NCI-H2227 treated with DMSO at 0.1 percent for 48 hours (cell line): ENCODE results near the gene ZBTB9.
A peak's percentile ranks its signal among the peaks of the same experiment; 100 is the strongest.
"Not testable (repeated sequence)": the region's sequence is repeated elsewhere in the genome, so short reads cannot be mapped to it uniquely, and the experiment has no call there.

ENCODE experiments used
- DNase-seq: peaks from one replicate; lab custom pipeline; 2025; lab: John Stamatoyannopoulos, UW

ZBTB9 gene

DNA sequence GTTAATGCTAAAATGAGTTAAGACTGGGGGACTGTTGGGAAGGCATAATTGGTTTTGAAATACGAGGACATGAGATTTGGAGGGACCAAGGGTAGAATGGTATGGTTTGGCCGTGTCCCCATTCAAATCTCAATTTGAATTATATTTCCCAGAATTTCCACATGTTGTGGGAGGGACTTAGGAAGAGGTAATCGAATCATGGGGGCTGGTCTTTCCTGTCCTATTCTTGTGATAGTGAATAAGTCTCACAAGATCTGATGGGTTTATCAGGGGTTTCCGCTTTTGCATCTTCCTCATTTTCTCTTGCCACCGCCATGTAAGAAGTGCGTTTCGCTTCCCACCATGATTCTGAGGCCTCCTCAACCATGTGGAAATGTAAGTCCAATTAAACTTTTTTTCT lies 12.7 kb downstream of the ZBTB9 start:
- DNase-seq: no peak

DNA sequence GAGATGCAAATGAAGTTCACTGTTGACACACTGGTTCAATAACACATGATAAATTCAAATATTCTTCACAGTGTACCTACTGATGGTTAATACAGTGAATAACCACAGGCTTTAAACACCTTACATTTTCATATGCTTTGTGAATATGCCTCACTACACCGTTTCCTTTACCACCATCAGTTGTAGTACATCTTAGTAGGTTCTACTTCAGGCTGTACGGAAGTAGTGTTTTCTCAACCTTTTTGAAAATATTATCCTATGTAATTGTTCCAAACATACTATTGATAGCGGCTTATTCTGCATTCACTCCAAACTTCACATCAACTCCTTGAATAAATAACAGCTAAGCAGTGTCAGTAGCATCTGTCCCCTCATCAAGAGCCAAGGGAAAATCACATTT lies 15.3 kb downstream of the ZBTB9 start:
- no peak for DNase-seq

DNA sequence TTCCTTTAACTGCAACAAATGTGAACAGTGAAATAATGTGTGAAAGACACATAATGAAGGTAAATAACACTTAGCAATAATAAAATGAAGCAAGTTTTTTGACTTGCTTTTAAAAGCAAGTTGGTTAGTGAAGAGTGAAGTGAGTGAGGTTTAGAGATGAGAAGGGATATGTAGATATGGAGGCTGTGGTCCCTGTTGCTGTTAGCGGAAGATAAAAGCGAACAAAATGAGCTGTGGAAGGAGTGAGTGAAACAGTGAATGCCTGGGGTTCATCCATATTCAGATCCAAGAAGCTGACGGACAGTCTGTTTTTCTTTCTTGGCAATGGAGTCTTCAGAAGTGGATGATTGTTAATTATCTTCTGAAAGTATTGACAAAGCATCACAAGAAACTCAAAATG lies 23.5 kb downstream of the ZBTB9 start:
- DNase-seq: no peak

DNA sequence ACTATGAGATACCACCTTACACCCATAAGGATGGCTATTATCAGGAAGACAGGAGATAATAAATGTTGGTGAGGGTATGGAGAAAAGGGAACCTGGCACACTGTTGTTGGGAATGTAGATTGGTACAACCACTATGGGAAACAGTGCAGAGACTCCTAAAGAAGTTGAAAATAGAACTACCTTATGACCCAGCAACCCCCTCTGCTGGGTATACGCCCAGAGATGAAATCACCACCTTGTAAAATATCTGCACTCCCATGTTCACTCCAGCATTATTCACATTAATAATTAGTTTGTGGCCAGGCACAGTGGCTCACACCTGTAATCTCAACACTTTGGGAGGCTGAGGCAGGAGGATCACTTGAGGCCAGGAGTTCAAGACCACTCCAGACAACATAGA lies 26.8 kb downstream of the ZBTB9 start:
- DNase-seq: no peak

DNA sequence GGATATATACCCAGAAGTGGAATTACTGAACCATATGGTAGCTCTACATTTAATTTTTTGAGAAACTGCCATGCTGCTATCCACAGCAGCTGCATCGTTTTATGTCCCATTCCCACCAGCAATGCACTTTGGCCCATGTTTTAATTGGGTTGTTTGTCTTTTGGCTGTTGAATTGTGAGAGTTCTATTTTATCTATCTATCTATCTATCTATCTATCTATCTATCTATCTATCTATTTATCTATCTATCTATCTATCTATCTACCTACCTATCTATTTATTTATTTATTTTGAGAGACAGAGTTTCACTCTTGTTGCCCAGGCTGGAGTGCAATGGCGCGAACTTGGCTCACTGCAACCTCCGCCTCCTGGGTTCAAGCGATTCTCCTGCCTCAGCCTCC lies 28.2 kb downstream of the ZBTB9 start:
- not testable (repeated sequence) for DNase-seq

DNA sequence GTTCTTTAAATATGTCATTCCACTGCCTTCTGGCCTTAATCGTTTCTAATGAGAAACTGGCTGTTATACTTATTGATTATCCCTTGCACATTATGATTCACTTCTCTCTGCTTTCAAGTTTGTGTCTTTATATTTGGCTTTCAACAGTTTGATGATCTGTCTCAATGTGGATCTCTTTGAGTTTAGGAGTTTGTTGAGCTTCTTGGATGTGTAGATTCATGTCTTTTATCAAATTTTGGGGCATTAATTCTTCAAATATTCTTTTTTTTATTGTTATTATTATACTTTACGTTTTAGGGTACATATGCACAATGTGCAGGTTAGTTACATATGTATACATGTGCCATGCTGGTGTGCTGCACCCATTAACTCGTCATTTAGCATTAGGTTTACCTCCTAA lies 29.3 kb downstream of the ZBTB9 start:
- DNase-seq: no peak

DNA sequence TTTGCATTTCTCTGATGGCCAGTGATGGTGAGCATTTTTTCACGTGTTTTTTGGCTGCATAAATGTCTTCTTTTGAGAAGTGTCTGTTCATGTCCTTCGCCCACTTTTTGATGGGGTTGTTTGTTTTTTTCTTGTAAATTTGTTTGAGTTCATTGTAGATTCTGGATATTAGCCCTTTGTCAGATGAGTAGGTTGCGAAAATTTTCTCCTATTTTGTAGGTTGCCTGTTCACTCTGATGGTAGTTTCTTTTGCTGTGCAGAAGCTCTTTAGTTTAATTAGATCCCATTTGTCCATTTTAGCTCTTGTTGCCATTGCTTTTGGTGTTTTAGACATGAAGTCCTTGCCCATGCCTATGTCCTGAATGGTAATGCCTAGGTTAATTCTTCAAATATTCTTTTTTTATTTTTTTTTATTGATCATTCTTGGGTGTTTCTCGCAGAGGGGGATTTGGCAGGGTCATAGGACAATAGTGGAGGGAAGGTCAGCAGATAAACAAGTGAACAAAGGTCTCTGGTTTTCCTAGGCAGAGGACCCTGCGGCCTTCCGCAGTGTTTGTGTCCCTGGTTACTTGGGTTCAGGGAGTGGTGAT lies 30.4 kb downstream of the ZBTB9 start:
- not testable (repeated sequence) for DNase-seq

DNA sequence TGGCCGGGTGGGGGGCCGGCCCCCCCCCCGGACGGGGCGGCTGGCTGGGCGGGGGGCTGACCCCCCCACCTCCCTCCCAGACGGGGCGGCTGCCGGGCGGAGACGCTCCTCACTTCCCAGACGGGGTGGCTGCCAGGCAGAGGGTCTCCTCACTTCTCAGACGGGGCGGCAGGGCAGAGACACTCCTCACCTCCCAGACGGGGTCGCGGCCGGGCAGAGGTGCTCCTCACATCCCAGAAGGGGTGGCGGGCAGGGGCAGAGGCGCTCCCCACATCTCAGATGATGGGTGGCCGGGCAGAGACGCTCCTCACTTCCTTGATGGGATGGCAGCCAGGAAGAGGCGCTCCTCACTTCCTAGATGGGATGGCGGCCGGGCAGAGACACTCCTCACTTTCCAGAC lies 31.3 kb downstream of the ZBTB9 start:
- DNase-seq: not testable (repeated sequence)

DNA sequence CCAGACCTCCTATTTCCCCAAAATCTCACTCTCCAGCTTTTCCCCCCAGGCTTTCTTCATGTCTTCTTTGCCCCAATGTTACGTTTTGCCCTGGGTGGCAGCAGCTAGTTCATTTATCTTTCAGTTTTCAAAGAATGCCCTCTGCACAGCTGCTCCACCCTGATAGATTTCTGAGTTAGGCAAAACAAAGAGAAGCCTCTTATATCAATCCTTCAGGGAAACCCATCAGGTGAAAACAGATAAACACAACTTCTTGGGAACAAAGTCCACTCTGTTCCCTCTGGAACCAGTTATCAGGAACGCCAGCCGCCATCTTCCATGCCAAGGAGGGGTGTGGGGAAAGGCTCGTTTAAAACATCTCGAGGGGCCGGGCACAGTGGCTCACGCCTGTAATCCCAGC lies 34.0 kb downstream of the ZBTB9 start:
- no peak for DNase-seq

DNA sequence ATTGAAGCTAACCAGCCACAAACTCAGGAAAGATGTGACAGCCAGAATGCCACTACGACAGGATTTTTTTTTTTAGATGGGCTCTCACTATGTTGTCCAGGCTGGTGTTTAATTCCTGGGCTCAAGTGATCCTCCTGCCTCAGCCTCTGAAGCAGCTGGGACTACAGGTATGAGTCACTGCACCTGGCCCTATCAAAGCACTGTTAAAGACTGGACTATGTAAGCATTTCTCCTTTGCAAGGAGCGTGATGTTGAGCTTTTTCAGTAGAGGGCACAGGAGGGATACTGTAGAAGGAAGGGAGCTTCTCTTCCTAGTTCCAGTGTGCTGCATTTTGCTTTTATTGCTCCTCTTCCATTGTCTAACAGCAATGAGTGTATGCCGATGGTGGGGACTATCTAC lies 35.8 kb downstream of the ZBTB9 start:
- DNase-seq: peak; percentile 6

DNA sequence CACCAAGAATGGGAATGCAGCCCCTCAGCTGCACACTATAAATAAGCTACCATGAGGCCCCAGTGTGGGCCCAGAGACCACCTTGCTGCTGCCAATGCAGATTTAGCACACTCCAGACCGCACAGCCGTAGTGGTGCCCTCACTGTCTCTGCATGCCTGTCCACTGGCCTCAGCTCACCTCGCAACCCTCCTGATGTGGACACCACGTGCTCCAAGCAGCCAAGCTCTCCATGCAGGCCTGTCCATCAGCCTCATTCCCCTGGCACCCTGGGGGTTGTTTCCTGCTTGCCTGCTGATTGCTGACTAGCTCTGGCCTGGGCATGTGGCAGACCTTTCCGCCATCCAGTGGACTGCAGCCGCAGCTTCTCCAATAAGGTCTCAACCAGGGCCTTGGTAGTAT lies 36.2 kb downstream of the ZBTB9 start:
- DNase-seq: no peak

DNA sequence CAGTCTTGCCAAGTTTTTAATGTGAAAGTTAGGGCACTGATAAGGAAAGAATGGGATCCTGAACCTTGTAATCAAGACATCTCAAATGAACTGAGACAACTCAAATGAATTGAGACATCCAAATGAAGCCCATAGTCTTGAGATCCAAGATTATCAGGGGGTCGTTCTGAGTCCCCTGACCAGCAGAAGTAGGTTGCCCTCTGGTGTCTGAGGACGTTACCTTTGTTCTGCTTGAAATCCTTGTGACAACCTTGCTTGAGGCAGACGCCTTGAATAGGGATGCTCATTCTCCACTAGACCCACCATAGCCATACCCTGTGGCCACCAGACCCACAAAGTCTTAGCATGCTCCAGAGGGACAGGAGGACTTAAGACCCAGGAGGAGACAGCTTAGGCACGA lies 37.7 kb downstream of the ZBTB9 start:
- DNase-seq: no peak

DNA sequence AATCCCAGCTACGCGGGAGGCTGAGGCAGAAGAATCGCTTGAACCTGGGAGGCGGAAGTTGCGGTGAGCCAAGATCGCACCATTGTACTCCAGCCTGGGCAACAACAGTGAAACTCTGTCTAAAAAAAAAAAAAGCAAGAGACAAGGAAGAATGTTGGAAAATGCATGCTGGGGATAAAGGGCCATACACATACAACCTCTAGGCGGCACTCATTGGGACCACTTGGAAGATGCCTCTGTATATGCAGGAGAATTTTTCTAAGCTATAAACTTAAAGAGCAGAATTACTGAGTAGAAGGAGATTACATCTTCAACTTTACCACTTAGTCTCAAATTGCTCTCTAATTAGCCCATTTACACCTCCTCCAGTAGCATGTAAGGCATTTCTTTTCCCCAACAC lies 42.8 kb downstream of the ZBTB9 start:
- no peak for DNase-seq

DNA sequence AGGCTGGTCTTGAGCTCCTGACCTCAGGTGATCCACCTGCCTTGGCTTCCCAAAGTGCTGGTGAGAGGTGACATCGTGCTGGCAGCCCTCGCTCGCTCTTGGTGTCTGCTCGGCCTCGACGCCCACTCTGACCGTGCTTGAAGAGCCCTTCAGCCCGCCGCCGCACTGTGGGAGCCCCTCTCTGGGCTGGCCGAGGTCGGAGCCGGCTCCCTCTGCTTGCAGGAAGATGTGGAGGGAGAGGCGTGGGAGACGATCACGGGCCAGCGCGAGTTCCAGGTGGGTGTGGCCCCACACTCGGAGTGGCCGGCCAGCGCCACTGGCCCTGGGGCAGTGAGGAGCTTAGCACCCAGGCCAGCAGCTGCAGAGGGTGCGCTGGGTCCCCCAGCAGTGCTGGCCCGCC lies 48.1 kb downstream of the ZBTB9 start:
- DNase-seq: no peak

DNA sequence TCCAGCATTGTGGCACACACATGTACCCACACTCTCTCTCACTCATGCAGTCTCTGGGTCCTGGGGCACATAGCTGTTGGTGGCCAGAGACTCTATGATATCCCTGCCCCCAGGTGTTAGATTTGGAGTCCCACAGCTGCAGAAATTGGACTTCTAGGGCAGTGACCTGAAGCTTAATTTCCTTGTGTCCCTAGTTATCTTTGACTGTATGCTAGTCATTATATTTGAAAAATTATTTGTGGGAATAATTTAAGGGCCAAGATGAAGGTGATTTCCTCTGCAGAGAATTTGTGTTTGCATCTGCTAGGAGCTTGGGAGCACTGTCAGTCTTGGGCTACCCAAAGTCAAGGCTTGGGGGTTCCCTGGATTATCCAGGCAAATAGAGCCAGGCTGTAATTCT lies 50.1 kb downstream of the ZBTB9 start:
- DNase-seq: no peak

DNA sequence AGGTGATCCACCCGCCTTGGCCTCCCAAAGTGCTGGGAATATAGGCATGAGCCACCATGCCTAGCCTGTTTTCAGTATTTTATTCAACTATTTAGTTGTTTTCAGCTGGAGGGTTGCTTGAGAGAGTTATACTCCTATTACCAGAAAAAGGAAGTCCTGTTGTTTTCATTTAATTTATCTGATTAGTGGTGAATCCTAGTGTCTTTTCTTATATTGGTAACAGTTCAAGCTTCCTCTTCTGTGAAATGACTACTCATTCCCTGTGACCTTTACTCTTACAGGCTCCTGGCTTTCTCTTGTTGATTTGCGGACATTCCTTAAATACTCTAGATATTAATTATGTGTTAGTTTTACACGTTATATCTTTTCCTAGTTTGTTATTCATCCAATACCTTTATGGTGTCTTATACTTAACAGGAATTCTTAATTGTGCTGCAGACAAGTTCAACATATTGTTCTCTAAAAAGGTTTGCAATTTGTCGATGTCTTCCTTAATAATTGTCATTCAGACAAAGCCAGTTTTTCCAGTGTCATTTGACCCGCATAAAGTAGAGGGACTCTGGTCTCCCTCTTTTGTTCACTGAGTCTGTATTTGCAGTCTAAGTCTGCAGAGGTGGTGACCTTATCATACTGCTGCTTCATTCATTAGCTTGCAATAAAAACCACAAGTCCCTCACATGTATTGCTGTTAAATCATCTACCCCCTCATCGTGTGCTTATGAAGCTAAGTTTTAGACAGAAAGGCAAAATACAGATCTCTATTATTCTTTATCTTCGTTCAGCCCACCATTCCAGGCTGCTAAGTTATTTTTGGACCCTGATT lies 51.4 kb downstream of the ZBTB9 start:
- DNase-seq: no peak
